Activated CD8-positive, alpha-beta T cell treated with anti-CD3 and anti-CD28 coated beads, Interleukin-2, amount 10 ng/mL, durations not matched to agents 7 days and 5 days (primary cell): ENCODE results near the gene CTDSP1. TPM values are rescaled to one million over a fixed set of nuclear protein-coding genes. Genes with fewer than 3 reads are reported as not detected.
A peak's percentile ranks its signal among the peaks of the same experiment; 100 is the strongest.

ENCODE experiments used
- ATAC-seq: fragments of 150-1000 bp; cut with Tn5 transposase; one replicate; pipeline ENCODE4 v1.10.0; 2021; ENCODE audit warnings: moderate library complexity
- CTCF ChIA-PET: fragments of 350-600 bp; sonication (Branson Sonifier 250); formaldehyde crosslinking; loops from one replicate; lab custom pipeline; 2021; ENCODE audit warnings: antibody characterized with exemption; lab: Charles Lee
- POLR2A ChIA-PET: fragments of 350-600 bp; sonication (Branson Sonifier 250); formaldehyde crosslinking; loops from one replicate; lab custom pipeline; 2021; ENCODE audit warnings: antibody characterized with exemption; lab: Charles Lee
- DNase-seq: peaks from one replicate; pipeline ENCODE4 v3.0.0-alpha.2; 2020
- H3K27ac Mint-ChIP-seq: one replicate; pipeline ENCODE4 v1.8.0; 2021; ENCODE audit warnings: mild to moderate bottlenecking, mixed read lengths
- H3K27me3 Mint-ChIP-seq: one replicate; pipeline ENCODE4 v1.8.0; 2021; ENCODE audit warnings: low read depth, mixed read lengths
- H3K36me3 Mint-ChIP-seq: one replicate; pipeline ENCODE4 v1.8.0; 2021; ENCODE audit warnings: low read depth, mixed read lengths
- H3K4me1 Mint-ChIP-seq: one replicate; pipeline ENCODE4 v1.8.0; 2021; ENCODE audit warnings: low read depth, mixed read lengths
- H3K4me3 Mint-ChIP-seq: one replicate; pipeline ENCODE4 v1.8.0; 2021; ENCODE audit warnings: mild to moderate bottlenecking, mixed read lengths
- H3K9me3 Mint-ChIP-seq: one replicate; pipeline ENCODE4 v1.8.0; 2022; ENCODE audit warnings: mixed read lengths; ENCODE audit not compliant: insufficient read depth
- total RNA-seq, 2 experiments: library from RNA; stranded (reverse); gene quantifications; one replicate each; pipeline ENCODE4 v1.2.3, GENCODE V29; 2021

Gene CTDSP1
- total RNA-seq, 2 experiments from 2014 or later, result 175 to 185 TPM

DNA sequence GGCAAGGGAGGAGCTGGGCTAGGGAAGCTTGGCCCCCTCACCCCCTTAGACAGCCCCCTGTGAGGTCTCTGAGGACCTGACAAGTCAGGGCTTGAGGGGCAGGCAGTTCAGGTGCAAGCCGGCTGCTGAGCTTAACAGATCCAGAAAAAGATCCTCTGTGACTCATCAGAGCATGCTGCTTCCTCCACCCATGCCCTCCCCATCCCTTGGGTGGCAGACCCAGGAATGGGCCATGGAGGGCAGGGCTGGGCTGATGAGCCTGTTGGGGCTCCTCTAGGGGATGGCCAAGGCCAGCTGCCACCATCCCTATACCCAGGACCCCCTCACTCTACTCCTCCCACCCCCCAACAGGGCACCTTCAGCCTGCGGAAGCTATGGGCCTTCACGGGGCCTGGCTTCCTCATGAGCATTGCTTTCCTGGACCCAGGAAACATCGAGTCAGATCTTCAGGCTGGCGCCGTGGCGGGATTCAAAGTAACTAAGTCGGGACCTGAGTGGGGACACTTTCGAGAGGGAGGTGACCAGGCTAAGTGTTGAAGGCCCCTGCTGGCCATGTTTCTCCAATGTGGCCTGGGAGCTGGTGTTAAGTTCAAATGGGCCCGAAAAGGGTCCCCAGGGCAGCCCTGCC lies 15.7 kb upstream of the CTDSP1 start:
- Mint-ChIP-seq H3K27ac (no peak overlapping the region), H3K9me3 (no peaks in the 10 kb centered on the region), H3K4me1 (peaks cover 5% of the 10 kb centered on the region), H3K36me3 (no peaks in the 10 kb centered on the region), H3K4me3 (no peak overlapping the region), H3K27me3 (peaks cover 16% of the 10 kb centered on the region)
- POLR2A ChIA-PET, result no interaction called here
- no peak for DNase-seq
- ATAC-seq, result no peak
- CTCF ChIA-PET, result interaction anchor here (1.2 to 1.6 kb wide), 3 partner anchors 27 to 197 kb away, joined by 4 to 5 read pairs (median 4); partner anchors contain the start of gene CATIP

DNA sequence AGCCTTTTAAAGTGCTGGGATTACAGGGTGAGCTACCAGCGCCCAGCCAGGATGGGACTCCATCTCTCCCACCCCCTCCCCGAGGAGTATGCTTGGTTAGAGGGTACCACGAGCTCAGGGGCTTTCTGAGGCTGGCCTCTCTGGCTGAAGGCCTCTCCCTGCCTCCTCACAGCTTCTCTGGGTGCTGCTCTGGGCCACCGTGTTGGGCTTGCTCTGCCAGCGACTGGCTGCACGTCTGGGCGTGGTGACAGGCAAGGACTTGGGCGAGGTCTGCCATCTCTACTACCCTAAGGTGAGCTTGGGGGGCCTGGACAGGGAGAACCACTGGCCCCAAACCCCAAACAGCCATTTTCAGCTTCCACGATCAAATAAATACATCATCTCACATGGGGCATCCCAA lies 14.7 kb upstream of the CTDSP1 start:
- POLR2A ChIA-PET, result no interaction called here
- Mint-ChIP-seq H3K9me3 (no peaks in the 10 kb centered on the region), H3K4me1 (peaks cover 5% of the 10 kb centered on the region), H3K4me3 (no peak overlapping the region), H3K36me3 (no peaks in the 10 kb centered on the region), H3K27me3 (peaks cover 15% of the 10 kb centered on the region), H3K27ac (no peak overlapping the region)
- DNase-seq, result no peak
- ATAC-seq, result no peak
- CTCF ChIA-PET, result interaction anchor here (1.0 to 1.7 kb wide), 3 partner anchors 83 to 111 kb away, joined by 3 to 5 read pairs (median 3); no protein-coding TSS in a partner anchor

DNA sequence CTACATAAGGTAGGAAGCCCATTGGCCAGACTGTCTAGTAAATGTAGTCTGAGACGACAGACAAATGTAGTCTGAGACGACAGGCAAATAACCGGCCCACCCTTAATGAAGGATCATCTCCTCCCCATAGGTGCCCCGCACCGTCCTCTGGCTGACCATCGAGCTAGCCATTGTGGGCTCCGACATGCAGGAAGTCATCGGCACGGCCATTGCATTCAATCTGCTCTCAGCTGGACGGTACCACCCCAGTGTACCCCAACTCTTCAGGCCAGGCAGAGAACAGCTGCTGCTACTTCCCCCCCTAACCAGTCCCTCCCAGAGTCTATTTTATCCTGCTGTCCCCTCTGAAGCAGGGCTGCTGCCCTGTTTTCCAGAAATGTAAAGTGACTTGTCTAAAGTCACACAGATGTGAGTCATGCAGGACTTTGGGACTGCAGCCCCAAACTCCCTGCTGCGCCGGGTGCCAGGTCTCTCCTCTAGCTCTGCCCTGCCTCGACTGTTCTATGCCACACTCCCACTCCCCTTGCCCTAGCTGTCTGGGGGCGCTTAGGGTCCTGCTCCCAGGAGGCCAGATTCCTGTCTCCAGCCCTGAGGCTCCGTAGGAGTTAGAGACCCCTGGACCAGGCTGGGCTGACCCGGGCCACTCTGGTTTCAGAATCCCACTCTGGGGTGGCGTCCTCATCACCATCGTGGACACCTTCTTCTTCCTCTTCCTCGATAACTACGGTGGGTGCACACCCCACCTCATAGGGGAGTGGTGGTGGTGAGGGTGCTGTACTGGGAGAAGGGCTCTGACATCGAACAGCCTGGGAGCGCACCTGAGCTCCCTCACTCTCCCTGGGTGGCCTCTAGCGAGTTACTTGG lies 12.9 kb upstream of the CTDSP1 start:
- Mint-ChIP-seq H3K9me3 (no peaks in the 10 kb centered on the region), H3K36me3 (no peaks in the 10 kb centered on the region), H3K27me3 (peaks cover 13% of the 10 kb centered on the region), H3K4me3 (no peak overlapping the region), H3K4me1 (peaks cover 5% of the 10 kb centered on the region), H3K27ac (no peak overlapping the region)
- POLR2A ChIA-PET, result no interaction called here
- CTCF ChIA-PET, result interaction anchor here (0.6 to 1.7 kb wide), 3 partner anchors 10 to 1123 kb away, joined by 3 to 5 read pairs (median 3); no protein-coding TSS in a partner anchor
- no peak for DNase-seq
- no peak for ATAC-seq

DNA sequence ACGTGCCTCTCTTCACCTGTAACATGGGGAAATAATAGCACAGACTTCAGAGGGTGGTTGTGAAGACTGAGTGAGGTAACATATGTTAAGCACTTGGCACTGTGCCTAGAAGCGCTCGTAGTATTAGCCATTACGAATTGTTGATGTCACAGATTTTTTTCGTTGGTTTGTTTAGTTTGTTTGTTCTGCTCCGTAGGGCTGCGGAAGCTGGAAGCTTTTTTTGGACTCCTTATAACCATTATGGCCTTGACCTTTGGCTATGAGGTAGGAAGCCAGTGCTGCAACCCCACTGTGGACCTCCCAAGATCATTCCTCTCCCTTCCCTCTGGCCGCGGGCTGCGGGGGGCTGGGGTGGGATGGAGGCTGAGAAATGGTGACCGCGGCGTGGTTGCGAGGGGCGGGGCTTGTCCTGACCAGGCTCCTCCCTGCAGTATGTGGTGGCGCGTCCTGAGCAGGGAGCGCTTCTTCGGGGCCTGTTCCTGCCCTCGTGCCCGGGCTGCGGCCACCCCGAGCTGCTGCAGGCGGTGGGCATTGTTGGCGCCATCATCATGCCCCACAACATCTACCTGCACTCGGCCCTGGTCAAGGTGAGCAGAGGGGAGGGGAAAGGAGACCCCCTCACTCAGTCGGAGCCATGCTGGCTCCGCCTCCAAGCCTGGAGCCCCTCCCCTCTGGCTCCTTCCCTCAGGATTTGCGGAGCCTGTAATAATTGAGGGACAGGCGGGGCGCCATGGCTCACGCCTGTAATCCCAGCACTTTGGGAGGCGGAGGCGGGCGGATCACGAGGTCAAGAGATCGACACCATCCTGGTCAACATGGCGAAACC lies 12.1 kb upstream of the CTDSP1 start:
- Mint-ChIP-seq H3K4me1 (peaks cover 5% of the 10 kb centered on the region), H3K27ac (no peak overlapping the region), H3K36me3 (no peaks in the 10 kb centered on the region), H3K27me3 (peaks cover 8% of the 10 kb centered on the region), H3K4me3 (no peak overlapping the region), H3K9me3 (no peaks in the 10 kb centered on the region)
- DNase-seq (no peak), ATAC-seq (peak; percentile 47)
- ChIA-PET POLR2A (no interaction called here), CTCF (no interaction called here)

DNA sequence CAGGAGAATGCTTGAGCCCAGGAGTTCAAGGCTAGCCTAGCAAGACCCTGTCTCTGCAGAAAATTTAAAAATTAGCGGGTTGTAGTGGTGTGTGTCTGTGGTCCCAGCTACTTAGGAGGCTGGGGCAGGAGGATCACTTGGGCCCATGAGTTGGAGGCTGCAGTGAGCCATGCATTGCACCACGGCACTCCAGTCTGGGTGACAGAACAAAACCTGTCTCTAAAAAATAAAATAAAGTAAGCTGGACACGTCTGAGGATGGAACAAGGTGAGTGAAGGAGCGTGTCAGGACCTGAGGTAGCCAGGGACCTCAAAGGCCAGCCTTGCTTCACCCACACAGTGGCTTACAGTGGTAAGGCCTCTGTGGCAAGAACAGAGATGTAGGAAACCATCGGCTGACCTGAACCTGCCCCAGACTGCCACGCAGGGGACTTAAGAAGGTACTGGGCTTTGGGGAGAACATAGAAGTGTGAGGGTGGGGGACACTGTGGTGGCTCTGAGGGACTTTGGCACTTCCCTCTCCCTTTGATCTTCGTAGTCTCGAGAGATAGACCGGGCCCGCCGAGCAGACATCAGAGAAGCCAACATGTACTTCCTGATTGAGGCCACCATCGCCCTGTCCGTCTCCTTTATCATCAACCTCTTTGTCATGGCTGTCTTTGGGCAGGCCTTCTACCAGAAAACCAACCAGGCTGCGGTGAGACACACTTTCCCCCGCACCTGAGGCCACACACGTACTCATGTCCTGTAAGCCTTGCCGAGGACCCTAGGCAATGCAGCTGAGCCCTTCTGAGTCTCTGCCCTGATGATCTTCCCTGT lies 10.1 kb upstream of the CTDSP1 start:
- no peak for ATAC-seq
- CTCF ChIA-PET, result interaction anchor here (1.1 kb wide), 1 partner anchor 20 kb away, joined by 3 read pairs; no protein-coding TSS in a partner anchor
- POLR2A ChIA-PET, result no interaction called here
- H3K9me3 Mint-ChIP-seq, result no peaks in the 10 kb centered on the region
- no peak for DNase-seq
- no peaks in the 10 kb centered on the region for H3K36me3 Mint-ChIP-seq
- peaks cover 16% of the 10 kb centered on the region for H3K4me1 Mint-ChIP-seq
- peaks cover 8% of the 10 kb centered on the region for H3K27me3 Mint-ChIP-seq
- no peak overlapping the region for H3K4me3 Mint-ChIP-seq
- peak overlapping the region; percentile 20 for H3K27ac Mint-ChIP-seq

DNA sequence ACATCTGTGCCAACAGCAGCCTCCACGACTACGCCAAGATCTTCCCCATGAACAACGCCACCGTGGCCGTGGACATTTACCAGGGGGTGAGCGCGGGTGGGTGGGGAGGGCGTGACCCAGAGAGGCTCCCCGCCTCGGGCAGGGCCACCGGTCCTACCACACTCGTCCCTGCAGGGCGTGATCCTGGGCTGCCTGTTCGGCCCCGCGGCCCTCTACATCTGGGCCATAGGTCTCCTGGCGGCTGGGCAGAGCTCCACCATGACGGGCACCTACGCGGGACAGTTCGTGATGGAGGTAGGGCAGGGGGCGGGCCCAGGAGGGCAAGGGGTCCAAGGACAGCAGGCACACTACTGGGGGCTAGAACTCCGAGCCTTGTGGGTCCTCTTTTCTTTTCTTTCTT lies 8.5 kb upstream of the CTDSP1 start:
- Mint-ChIP-seq H3K9me3 (no peaks in the 10 kb centered on the region), H3K4me3 (no peak overlapping the region), H3K27me3 (peaks cover 8% of the 10 kb centered on the region), H3K27ac (no peak overlapping the region), H3K4me1 (peaks cover 28% of the 10 kb centered on the region), H3K36me3 (no peaks in the 10 kb centered on the region)
- DNase-seq, result no peak
- POLR2A ChIA-PET, result no interaction called here
- CTCF ChIA-PET, result interaction anchor here (1.1 to 5.5 kb wide), 3 partner anchors 89 to 93 kb away, joined by 3 to 21 read pairs (median 3); no protein-coding TSS in a partner anchor
- no peak for ATAC-seq

DNA sequence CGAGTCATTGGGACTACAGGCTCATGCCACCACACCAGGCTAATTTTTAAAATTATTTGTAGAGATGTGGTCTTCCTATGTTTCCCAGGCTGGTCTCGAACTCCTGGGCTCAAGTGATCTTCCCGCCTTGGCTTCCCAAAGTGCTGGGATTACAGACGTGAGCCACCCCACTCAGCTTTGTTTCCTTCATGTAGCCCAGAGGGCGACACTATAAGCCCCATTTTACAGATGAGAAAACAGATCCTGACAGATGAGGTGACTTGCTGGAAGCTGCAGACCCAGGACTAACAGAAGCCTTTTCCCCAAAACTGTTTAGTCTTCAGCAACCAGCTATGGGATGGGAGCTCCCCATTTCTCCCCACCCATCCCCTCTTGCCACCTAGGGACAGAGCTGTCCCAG lies 7.2 kb upstream of the CTDSP1 start:
- H3K4me3 Mint-ChIP-seq, result no peak overlapping the region
- H3K36me3 Mint-ChIP-seq, result no peaks in the 10 kb centered on the region
- DNase-seq (no peak), ATAC-seq (no peak)
- ChIA-PET CTCF (interaction anchor here (1.1 to 5.5 kb wide), 4 partner anchors 36 to 267 kb away, joined by 3 to 21 read pairs (median 4); partner anchors contain the start of genes BCS1L and ZNF142), POLR2A (no interaction called here)
- H3K9me3 Mint-ChIP-seq, result no peaks in the 10 kb centered on the region
- H3K27me3 Mint-ChIP-seq, result no peaks in the 10 kb centered on the region
- H3K4me1 Mint-ChIP-seq, result peaks cover 31% of the 10 kb centered on the region
- H3K27ac Mint-ChIP-seq, result no peak overlapping the region

DNA sequence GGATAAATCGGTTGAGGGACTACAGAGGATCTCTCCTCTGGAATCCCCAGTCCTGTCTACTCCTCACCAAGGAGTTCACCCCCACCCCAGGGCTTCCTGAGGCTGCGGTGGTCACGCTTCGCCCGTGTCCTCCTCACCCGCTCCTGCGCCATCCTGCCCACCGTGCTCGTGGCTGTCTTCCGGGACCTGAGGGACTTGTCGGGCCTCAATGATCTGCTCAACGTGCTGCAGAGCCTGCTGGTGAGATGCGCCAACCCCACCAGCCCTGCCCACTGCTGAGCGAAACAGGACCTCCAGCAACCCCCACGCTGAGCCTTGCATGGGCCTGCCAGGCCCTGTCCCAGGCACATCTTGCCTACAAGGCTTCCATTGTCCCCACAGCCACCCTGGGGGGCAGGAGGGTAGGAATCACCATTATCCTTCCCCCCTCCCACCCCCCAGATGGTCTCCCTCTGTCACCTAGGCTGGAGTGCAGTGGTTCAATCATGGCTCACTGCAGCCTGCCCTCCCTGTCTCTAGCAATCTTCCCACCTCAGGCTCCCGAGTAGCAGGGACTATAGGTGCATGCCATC lies 6.7 kb upstream of the CTDSP1 start:
- no peaks in the 10 kb centered on the region for H3K9me3 Mint-ChIP-seq
- H3K27ac Mint-ChIP-seq, result peak overlapping the region; percentile 30
- no peak overlapping the region for H3K4me3 Mint-ChIP-seq
- H3K36me3 Mint-ChIP-seq, result no peaks in the 10 kb centered on the region
- POLR2A ChIA-PET, result no interaction called here
- ATAC-seq (no peak), DNase-seq (no peak)
- peaks cover 35% of the 10 kb centered on the region for H3K4me1 Mint-ChIP-seq
- no peaks in the 10 kb centered on the region for H3K27me3 Mint-ChIP-seq
- CTCF ChIA-PET, result interaction anchor here (1.0 to 5.5 kb wide), 8 partner anchors 10 to 294 kb away, joined by 3 to 21 read pairs (median 4); partner anchors contain the start of genes BCS1L, TMBIM1 and ZNF142

DNA sequence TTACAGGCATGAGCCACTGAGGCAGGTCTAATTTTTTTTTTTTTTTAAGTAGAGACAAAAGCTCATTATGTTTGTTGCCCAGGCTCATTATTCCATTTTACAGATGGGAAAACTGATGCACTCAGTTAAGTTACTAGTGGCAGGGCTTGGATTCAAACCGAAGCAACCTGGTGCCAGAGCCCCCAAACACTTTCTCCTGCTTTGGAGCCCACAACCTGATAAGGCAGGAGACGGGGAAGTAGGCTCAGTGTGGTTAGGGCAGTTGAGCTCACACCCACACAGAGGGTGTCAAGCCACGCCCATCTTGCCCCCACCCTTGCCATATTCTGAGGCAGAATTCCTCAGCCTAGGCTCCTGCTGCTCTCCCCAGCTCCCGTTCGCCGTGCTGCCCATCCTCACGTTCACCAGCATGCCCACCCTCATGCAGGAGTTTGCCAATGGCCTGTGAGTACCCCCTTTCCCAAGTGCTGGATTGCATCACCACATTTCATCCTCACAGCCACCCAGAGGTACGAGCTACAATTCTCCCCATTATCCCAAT lies 5.8 kb upstream of the CTDSP1 start:
- Mint-ChIP-seq H3K9me3 (no peaks in the 10 kb centered on the region), H3K36me3 (no peaks in the 10 kb centered on the region), H3K4me1 (peaks cover 35% of the 10 kb centered on the region), H3K27ac (no peak overlapping the region), H3K4me3 (no peak overlapping the region), H3K27me3 (no peaks in the 10 kb centered on the region)
- ChIA-PET CTCF (interaction anchor here (0.9 to 5.5 kb wide), 9 partner anchors 11 to 294 kb away, joined by 3 to 21 read pairs (median 4); partner anchors contain the start of genes BCS1L, TMBIM1 and ZNF142), POLR2A (no interaction called here)
- no peak for ATAC-seq
- no peak for DNase-seq
